OCI-LY3 (cell line): ENCODE results near the gene PRKRA.

Experiments
- CTCF ChIP-seq: fragments of 200-600, 300-600 bp; sonication (generic); IDR thresholded peaks from 2 replicates; pipeline ENCODE4 v1.5.1; 2014; ENCODE audit warnings: antibody characterized with exemption, low read length, low read depth
- EZH2phosphoT487 ChIP-seq: fragments of 200-600 bp; shearing (Covaris generic); IDR thresholded peaks from 2 replicates; pipeline ENCODE4 v1.6.1; 2018; ENCODE audit warnings: antibody characterized with exemption, mixed run types, low read depth

GRCh38 chr2:178436662-178437061, 14.3 kb downstream of the PRKRA start:
- TF ChIP-seq CTCF = no peak
- TF ChIP-seq EZH2phosphoT487 = no peak
